ENCODE data around the gene PHF21A.

DNA sequence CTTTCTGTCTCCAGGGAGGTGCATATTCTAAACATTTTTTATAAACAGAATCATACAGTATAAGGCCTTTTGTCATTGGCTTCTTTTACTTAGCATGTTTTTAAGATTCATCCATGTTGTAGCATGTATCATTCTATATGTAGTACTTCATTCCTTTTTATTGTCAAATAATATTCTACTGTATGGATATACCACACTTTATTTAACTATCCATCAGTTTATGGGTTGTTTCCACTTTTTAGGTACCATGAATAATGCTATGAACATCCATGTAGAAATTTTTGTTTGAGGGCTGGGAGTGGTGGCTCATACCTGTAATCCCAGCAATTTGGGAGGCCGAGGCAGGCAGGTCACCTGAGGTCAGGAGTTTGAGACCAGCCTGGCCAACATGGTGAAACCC, 73.1 kb downstream of the PHF21A start:
- TF ChIP-seq, protein P1, sequence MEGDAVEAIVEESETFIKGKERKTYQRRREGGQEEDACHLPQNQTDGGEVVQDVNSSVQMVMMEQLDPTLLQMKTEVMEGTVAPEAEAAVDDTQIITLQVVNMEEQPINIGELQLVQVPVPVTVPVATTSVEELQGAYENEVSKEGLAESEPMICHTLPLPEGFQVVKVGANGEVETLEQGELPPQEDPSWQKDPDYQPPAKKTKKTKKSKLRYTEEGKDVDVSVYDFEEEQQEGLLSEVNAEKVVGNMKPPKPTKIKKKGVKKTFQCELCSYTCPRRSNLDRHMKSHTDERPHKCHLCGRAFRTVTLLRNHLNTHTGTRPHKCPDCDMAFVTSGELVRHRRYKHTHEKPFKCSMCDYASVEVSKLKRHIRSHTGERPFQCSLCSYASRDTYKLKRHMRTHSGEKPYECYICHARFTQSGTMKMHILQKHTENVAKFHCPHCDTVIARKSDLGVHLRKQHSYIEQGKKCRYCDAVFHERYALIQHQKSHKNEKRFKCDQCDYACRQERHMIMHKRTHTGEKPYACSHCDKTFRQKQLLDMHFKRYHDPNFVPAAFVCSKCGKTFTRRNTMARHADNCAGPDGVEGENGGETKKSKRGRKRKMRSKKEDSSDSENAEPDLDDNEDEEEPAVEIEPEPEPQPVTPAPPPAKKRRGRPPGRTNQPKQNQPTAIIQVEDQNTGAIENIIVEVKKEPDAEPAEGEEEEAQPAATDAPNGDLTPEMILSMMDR (IDR thresholded peaks at IDR 0.05; ENCODE audit: low read depth, low read length), result no peak
- no peak for TF ChIP-seq EZH2phosphoT487 (IDR thresholded peaks at IDR 0.05; ENCODE audit: low read depth)

Data from OCI-LY3 (cell line).